ENCODE results near the gene TSPAN17. TPM values are rescaled to one million over a fixed set of nuclear protein-coding genes. Genes with fewer than 3 reads are reported as not detected.

TSPAN17 gene
- polyA plus RNA-seq, 1 of the 3 experiments (the other 2 are of a cell fraction), result 61.7 TPM

GRCh38 chr5:176612855-176613254, 34.4 kb upstream of the TSPAN17 start:
- ChIA-PET POLR2A (interaction anchor here (0.7 kb wide), 1 partner anchor 33 kb away, joined by 3 read pairs; no protein-coding TSS in a partner anchor), CTCF (no interaction called here)
- no peak for DNase-seq
- H3K79me2 ChIP-seq (ENCODE audit: insufficient read depth), result peaks cover 15% of the 10 kb centered on the region
- H3K4me2 ChIP-seq, result no peak overlapping the region
- no peaks in the 10 kb centered on the region for H3K9me2 ChIP-seq
- H3K4me1 ChIP-seq (ENCODE audit: control insufficient read depth in 1 of 2, insufficient read depth in 2 of 2, low read depth in 1 of 2, low read length in 1 of 2), result peaks cover 7 to 39% of the 10 kb centered on the region in 2 experiments; a peak in 3 of 4 replicates
- no peak overlapping the region for H2AFZ ChIP-seq (ENCODE audit: low read depth)
- TF ChIP-seq USF2 (IDR thresholded peaks at IDR 0.05; ENCODE audit: borderline replicate concordance, low read depth, low read length), result no peak
- no peak for TF ChIP-seq GABPA (IDR thresholded peaks at IDR 0.05; ENCODE audit: low read depth)
- no peak for TF ChIP-seq RFX5 (IDR thresholded peaks at IDR 0.05; ENCODE audit: low read length)
- no peak for TF ChIP-seq RAD21 (IDR thresholded peaks at IDR 0.05; ENCODE audit: low read length)
- no peak overlapping the region for H3K27ac ChIP-seq (ENCODE audit: low read depth in 2 of 2, low read length in 1 of 2)
- no peaks in the 10 kb centered on the region for H3K36me3 ChIP-seq (replicated peaks in 1 of 2; ENCODE audit: control insufficient read depth in 1 of 2, insufficient read depth in 2 of 2, low read length in 1 of 2)
- WGBS (ENCODE audit: low lambda C conversion rate), result 73% methylated on average over 2 of the region's 2 CpGs
- no peaks in the 10 kb centered on the region for H3K27me3 ChIP-seq (ENCODE audit: insufficient read depth)
- H3K4me3 ChIP-seq (ENCODE audit: low read depth in 2 of 2, low read length in 1 of 2), result no peak overlapping the region
- H4K20me1 ChIP-seq (ENCODE audit: insufficient read depth), result peaks cover 11% of the 10 kb centered on the region; the same call in 1 of the 2 replicates
- H3F3A ChIP-seq (replicated peaks; ENCODE audit: insufficient read depth), result peaks cover 4% of the 10 kb centered on the region
- no peaks in the 10 kb centered on the region for H3K9me3 ChIP-seq
- no peak overlapping the region for H3K9ac ChIP-seq

GRCh38 chr5:176614805-176615478, 32.3 kb upstream of the TSPAN17 start:
- TF ChIP-seq FOSL2 (IDR thresholded peaks at IDR 0.05; ENCODE audit: borderline replicate concordance, low read depth) (peak; percentile 98), JUND (IDR thresholded peaks at IDR 0.05) (peak; percentile 91; the same call in 1 of the 2 replicates), PBX3 (IDR thresholded peaks at IDR 0.05) (0 out of 2 replicates have a peak, but pooled peaks have one; percentile 55), NFIC (IDR thresholded peaks at IDR 0.05; ENCODE audit: borderline replicate concordance) (peak; percentile 70), REST (IDR thresholded peaks at IDR 0.05; ENCODE audit: low read depth, low read length) (peak; percentile 49; the same call in 1 of the 2 replicates), TCF12 (IDR thresholded peaks at IDR 0.05) (peak; percentile 87), TEAD4 (IDR thresholded peaks at IDR 0.05; ENCODE audit: borderline replicate concordance, insufficient read depth) (no peak), EP300 (IDR thresholded peaks at IDR 0.05; ENCODE audit: borderline replicate concordance in 1 of 2, low read depth in 1 of 2, low read length in 1 of 2) (peak in 1 of 2 experiments; percentile 44; a peak in 1 of 4 replicates), POLR2AphosphoS5 (IDR thresholded peaks at IDR 0.05; ENCODE audit: low read depth, low read length) (peak; percentile 34; the same call in 1 of the 2 replicates), MAX (IDR thresholded peaks at IDR 0.05; ENCODE audit: low read depth) (0 out of 2 replicates have a peak, but pooled peaks have one; percentile 33), USF1 (IDR thresholded peaks at IDR 0.05; ENCODE audit: borderline replicate concordance, low read depth) (no peak), ELF1 (IDR thresholded peaks at IDR 0.05) (no peak), YY1 (IDR thresholded peaks at IDR 0.05; ENCODE audit: low read depth) (no peak)
- Histone ChIP-seq H3K9me2 (no peaks in the 10 kb centered on the region), H2AFZ (ENCODE audit: low read depth) (no peak overlapping the region), H3K36me3 (replicated peaks in 1 of 2; ENCODE audit: control insufficient read depth in 1 of 2, insufficient read depth in 2 of 2, low read length in 1 of 2) (no peaks in the 10 kb centered on the region), H3F3A (replicated peaks; ENCODE audit: insufficient read depth) (peaks cover 4% of the 10 kb centered on the region), H3K27ac (ENCODE audit: low read depth in 2 of 2, low read length in 1 of 2) (no peak overlapping the region), H3K4me3 (ENCODE audit: low read depth in 2 of 2, low read length in 1 of 2) (no peak overlapping the region), H4K20me1 (ENCODE audit: insufficient read depth) (no peaks in the 10 kb centered on the region), H3K4me2 (peak overlapping the region; percentile 65; the same call in 1 of the 2 replicates), H3K27me3 (ENCODE audit: insufficient read depth) (peaks cover 11% of the 10 kb centered on the region), H3K79me2 (ENCODE audit: insufficient read depth) (no peaks in the 10 kb centered on the region), H3K4me1 (ENCODE audit: control insufficient read depth in 1 of 2, insufficient read depth in 2 of 2, low read depth in 1 of 2, low read length in 1 of 2) (peaks cover 7 to 36% of the 10 kb centered on the region in 2 experiments; a peak in 3 of 4 replicates), H3K9me3 (no peaks in the 10 kb centered on the region), H3K9ac (no peak overlapping the region)
- no peak for DNase-seq
- WGBS (ENCODE audit: low lambda C conversion rate), result 22% methylated on average over 7 of the region's 8 CpGs
- CTCF ChIA-PET, result interaction anchor here (1.0 to 1.3 kb wide), 2 partner anchors 12 to 40 kb away, joined by 3 read pairs; no protein-coding TSS in a partner anchor
- POLR2A ChIA-PET, result interaction anchor here (1.0 to 1.3 kb wide), 2 partner anchors 9 to 32 kb away, joined by 3 to 6 read pairs; partner anchors contain the start of gene TSPAN17
